NK-92 (cell line): Measurements from ENCODE around the gene PIP5K1B.

Experiments used
- DNase-seq: peaks from one replicate; lab custom pipeline; 2025; ENCODE audit not compliant: unreplicated experiment; lab: John Stamatoyannopoulos, UW

Gene PIP5K1B

GRCh38 chr9:68769852-68770251 is 64.8 kb downstream of the PIP5K1B start:
- no peak for DNase-seq

- DNase-seq: no peak
Measured at GRCh38 chr9:68771376-68771775, 66.3 kb downstream of the PIP5K1B start.

- DNase-seq: no peak
Measured at GRCh38 chr9:68775003-68775730, 70.1 kb downstream of the PIP5K1B start.

- DNase-seq: no peak
Measured at GRCh38 chr9:68777070-68777763, 72.2 kb downstream of the PIP5K1B start.

GRCh38 chr9:68778635-68779034 is 73.6 kb downstream of the PIP5K1B start:
- no peak for DNase-seq

GRCh38 chr9:68779558-68780379 is 74.7 kb downstream of the PIP5K1B start:
- DNase-seq: peak; percentile 40

GRCh38 chr9:68780380-68780712 is 75.3 kb downstream of the PIP5K1B start:
- no peak for DNase-seq

GRCh38 chr9:68780720-68781119 is 75.7 kb downstream of the PIP5K1B start:
- DNase-seq: no peak

GRCh38 chr9:68781928-68782327 is 76.9 kb downstream of the PIP5K1B start:
- DNase-seq: no peak

GRCh38 chr9:68782546-68782945 is 77.5 kb downstream of the PIP5K1B start:
- no peak for DNase-seq

GRCh38 chr9:68785965-68786364 is 80.9 kb downstream of the PIP5K1B start:
- DNase-seq: no peak

- no peak for DNase-seq
Measured at GRCh38 chr9:68791169-68791568, 86.1 kb downstream of the PIP5K1B start.

GRCh38 chr9:68793605-68794343 is 88.7 kb downstream of the PIP5K1B start:
- no peak for DNase-seq

GRCh38 chr9:68794898-68795297 is 89.9 kb downstream of the PIP5K1B start:
- no peak for DNase-seq

GRCh38 chr9:68795411-68795810 is 90.4 kb downstream of the PIP5K1B start:
- no peak for DNase-seq

GRCh38 chr9:68797116-68797515 is 92.1 kb downstream of the PIP5K1B start:
- DNase-seq: no peak

GRCh38 chr9:68798423-68798822 is 93.4 kb downstream of the PIP5K1B start:
- DNase-seq: no peak

- no peak for DNase-seq
Measured at GRCh38 chr9:68800836-68801235, 95.8 kb downstream of the PIP5K1B start.

GRCh38 chr9:68802525-68803015 is 97.5 kb downstream of the PIP5K1B start:
- DNase-seq: no peak

- no peak for DNase-seq
Measured at GRCh38 chr9:68804911-68805889, 100.2 kb downstream of the PIP5K1B start.
